ENCODE data around the gene STAT3. TPM values are rescaled to one million over a fixed set of nuclear protein-coding genes. Genes with fewer than 3 reads are reported as not detected.

The STAT3 gene
- total and polyA plus RNA-seq, 2 of the 13 experiments (the other 11 are each of a cell fraction or from before 2014, with no cell fraction given), result 61.8 to 62.4 TPM

DNA sequence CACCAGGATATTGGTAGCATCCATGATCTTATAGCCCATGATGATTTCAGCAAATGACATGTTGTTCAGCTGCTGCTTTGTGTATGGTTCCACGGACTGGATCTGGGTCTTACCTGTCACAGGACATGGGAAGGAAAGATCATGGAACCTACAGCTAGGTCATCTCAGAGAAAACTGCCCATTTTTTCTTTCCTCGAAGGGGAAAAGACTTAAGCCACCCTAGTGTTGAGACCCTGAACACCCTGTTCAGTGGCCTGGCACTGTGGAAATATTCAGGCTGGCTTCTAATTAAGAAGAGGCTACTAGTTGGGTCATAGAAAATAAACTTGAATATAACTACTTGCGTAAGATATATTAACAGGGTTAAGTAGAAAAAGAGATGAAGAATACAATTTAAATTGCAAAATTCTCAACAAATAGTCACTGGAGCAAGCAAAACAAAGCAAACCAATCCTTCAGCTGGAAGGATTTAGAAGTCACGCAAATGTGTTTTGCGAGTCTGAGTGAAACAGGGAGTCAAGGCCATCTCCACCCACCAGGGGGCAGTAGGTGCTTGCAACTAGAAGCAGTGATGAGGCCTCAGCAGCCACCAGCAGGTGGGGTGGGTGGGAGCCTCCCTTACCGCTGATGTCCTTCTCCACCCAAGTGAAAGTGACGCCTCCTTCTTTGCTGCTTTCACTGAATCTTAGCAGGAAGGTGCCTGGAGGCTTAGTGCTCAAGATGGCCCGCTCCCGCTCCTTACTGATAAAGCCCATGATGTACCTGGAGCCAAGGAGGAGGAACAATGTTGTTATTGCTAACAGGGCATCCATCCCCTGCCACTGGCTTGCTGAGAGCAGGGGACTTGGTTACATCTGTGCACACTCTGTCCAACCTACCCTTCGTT is 65.6 kb downstream of the STAT3 start (continued):
- no peak for TF ChIP-seq ZNF407 (CRISPR knock-in tag; IDR thresholded peaks at IDR 0.05; ENCODE audit: not compliant biosample characterization)
- no peak for TF ChIP-seq POLR2A (IDR thresholded peaks at IDR 0.05; ENCODE audit: insufficient read depth in 1 of 2, low read depth in 2 of 2, low read length in 2 of 2)
- TF ChIP-seq ZBTB46 (CRISPR knock-in tag; IDR thresholded peaks at IDR 0.05; ENCODE audit: borderline replicate concordance), result no peak
- TF ChIP-seq TEAD3 (CRISPR knock-in tag; optimal IDR thresholded peaks at IDR 0.05; ENCODE audit: borderline replicate concordance), result peak; percentile 68
- TF ChIP-seq MYNN (CRISPR knock-in tag; IDR thresholded peaks at IDR 0.05; ENCODE audit: low read depth), result peak; percentile 58; the same call in 1 of the 2 replicates
- TF ChIP-seq MTA1 (CRISPR knock-in tag; IDR thresholded peaks at IDR 0.05; ENCODE audit: borderline replicate concordance), result no peak
- TF ChIP-seq ZFP91 (CRISPR knock-in tag; IDR thresholded peaks at IDR 0.05; ENCODE audit: borderline replicate concordance), result peak; percentile 56
- TF ChIP-seq, protein P1, sequence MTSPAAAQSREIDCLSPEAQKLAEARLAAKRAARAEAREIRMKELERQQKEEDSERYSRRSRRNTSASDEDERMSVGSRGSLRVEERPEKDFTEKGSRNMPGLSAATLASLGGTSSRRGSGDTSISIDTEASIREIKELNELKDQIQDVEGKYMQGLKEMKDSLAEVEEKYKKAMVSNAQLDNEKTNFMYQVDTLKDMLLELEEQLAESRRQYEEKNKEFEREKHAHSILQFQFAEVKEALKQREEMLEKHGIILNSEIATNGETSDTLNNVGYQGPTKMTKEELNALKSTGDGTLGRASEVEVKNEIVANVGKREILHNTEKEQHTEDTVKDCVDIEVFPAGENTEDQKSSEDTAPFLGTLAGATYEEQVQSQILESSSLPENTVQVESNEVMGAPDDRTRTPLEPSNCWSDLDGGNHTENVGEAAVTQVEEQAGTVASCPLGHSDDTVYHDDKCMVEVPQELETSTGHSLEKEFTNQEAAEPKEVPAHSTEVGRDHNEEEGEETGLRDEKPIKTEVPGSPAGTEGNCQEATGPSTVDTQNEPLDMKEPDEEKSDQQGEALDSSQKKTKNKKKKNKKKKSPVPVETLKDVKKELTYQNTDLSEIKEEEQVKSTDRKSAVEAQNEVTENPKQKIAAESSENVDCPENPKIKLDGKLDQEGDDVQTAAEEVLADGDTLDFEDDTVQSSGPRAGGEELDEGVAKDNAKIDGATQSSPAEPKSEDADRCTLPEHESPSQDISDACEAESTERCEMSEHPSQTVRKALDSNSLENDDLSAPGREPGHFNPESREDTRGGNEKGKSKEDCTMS (CRISPR knock-in tag; conservative IDR thresholded peaks at IDR 0.05), result no peak
- TF ChIP-seq CCDC6 (CRISPR knock-in tag; IDR thresholded peaks at IDR 0.05), result peak; percentile 61; the same call in 1 of the 2 replicates
- peak; percentile 94 for TF ChIP-seq KDM2A (CRISPR knock-in tag; IDR thresholded peaks at IDR 0.05; ENCODE audit: borderline replicate concordance, low read depth)
- no peak for TF ChIP-seq SYNCRIP (IDR thresholded peaks at IDR 0.05; ENCODE audit: insufficient read depth, low read depth, low read length)
